GM21717 (cell line): ENCODE measurements around the gene NGB.

Experiments used
- ATAC-seq: cut with Tn5 transposase; IDR thresholded peaks from one replicate; pipeline ENCODE4 v1.9.1; 2021; ENCODE audit warnings: mild to moderate bottlenecking, moderate library complexity; ENCODE audit not compliant: unreplicated experiment

Gene NGB

GRCh38 chr14:77265561-77266335 lies 5.3 kb downstream of the NGB start:
- ATAC-seq, result no peak

- no peak for ATAC-seq
These were observed 5.9 kb downstream of the NGB start for GRCh38 chr14:77265187-77265515.

- no peak for ATAC-seq
These were observed 6.4 kb downstream of the NGB start for GRCh38 chr14:77264466-77265186.

- no peak for ATAC-seq
These were observed 10.4 kb downstream of the NGB start for GRCh38 chr14:77260631-77261030.

GRCh38 chr14:77260199-77260598 lies 10.8 kb downstream of the NGB start:
- no peak for ATAC-seq

- ATAC-seq, result no peak
These were observed 11.8 kb downstream of the NGB start for GRCh38 chr14:77259025-77259715.

- ATAC-seq, result no peak
These were observed 12.4 kb downstream of the NGB start for GRCh38 chr14:77258566-77258965.

GRCh38 chr14:77257700-77258099 lies 13.3 kb downstream of the NGB start:
- no peak for ATAC-seq

GRCh38 chr14:77256694-77257093 lies 14.3 kb downstream of the NGB start:
- no peak for ATAC-seq

GRCh38 chr14:77253333-77254190 lies 17.4 kb downstream of the NGB start:
- no peak for ATAC-seq

- no peak for ATAC-seq
These were observed 19.1 kb downstream of the NGB start for GRCh38 chr14:77251870-77252269.

GRCh38 chr14:77250927-77251326 lies 20.1 kb downstream of the NGB start:
- ATAC-seq, result no peak

GRCh38 chr14:77249286-77249685 lies 21.7 kb downstream of the NGB start:
- no peak for ATAC-seq

- no peak for ATAC-seq
These were observed 22.3 kb downstream of the NGB start for GRCh38 chr14:77248666-77249065.

- ATAC-seq, result no peak
These were observed 24.2 kb downstream of the NGB start for GRCh38 chr14:77246784-77247183.

GRCh38 chr14:77245820-77246219 lies 25.2 kb downstream of the NGB start:
- no peak for ATAC-seq

GRCh38 chr14:77243853-77244252 lies 27.2 kb downstream of the NGB start:
- no peak for ATAC-seq

- ATAC-seq, result no peak
These were observed 28.3 kb downstream of the NGB start for GRCh38 chr14:77242752-77243151.

GRCh38 chr14:77241955-77242354 lies 29.1 kb downstream of the NGB start:
- ATAC-seq, result no peak

GRCh38 chr14:77240336-77240915 lies 30.6 kb downstream of the NGB start:
- ATAC-seq, result no peak

GRCh38 chr14:77239412-77239811 lies 31.6 kb downstream of the NGB start:
- no peak for ATAC-seq
